Measurements from ENCODE around the gene KCNE4.

DNA sequence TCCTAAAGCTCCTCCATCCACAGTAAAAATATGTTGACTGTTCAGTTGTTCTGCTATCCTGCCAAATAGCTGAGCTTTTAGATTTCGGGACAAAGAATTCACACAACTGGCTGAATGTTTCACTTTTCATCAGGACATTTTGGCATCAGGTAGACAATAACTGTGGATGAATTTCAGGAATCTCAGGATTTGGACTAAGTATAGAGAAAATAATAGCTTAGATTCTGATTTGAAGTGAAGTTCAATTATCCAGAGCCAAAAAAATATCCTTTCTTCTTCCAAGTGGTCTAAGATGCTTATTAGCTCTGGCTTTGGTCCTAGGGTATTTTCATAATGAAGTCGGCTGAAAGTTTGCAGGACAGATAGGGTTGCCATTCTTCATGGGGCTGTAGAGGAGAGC is 16.1 kb downstream of the KCNE4 start:
- TF ChIP-seq ZNF274 (IDR thresholded peaks at IDR 0.05; ENCODE audit: low read depth, low read length) = no peak
- no peak for TF ChIP-seq YY1 (IDR thresholded peaks at IDR 0.05; ENCODE audit: insufficient read depth, insufficient read length)

All from NT2/D1 (cell line).